Activated CD4-positive, CD25-positive, alpha-beta regulatory T cell treated with anti-CD3 and anti-CD28 coated beads, Interleukin-2, amount 50 U/mL, for 16 hours (primary cell): ENCODE results near the gene SERPINB1.
"Not testable (repeated sequence)": the region's sequence is repeated elsewhere in the genome, so short reads cannot be mapped to it uniquely, and the experiment has no call there.

Source experiments
- DNase-seq: peaks from one replicate; pipeline ENCODE4 v3.0.0-alpha.2; 2020; ENCODE audit warnings: low read depth, low spot score

SERPINB1 gene

DNA sequence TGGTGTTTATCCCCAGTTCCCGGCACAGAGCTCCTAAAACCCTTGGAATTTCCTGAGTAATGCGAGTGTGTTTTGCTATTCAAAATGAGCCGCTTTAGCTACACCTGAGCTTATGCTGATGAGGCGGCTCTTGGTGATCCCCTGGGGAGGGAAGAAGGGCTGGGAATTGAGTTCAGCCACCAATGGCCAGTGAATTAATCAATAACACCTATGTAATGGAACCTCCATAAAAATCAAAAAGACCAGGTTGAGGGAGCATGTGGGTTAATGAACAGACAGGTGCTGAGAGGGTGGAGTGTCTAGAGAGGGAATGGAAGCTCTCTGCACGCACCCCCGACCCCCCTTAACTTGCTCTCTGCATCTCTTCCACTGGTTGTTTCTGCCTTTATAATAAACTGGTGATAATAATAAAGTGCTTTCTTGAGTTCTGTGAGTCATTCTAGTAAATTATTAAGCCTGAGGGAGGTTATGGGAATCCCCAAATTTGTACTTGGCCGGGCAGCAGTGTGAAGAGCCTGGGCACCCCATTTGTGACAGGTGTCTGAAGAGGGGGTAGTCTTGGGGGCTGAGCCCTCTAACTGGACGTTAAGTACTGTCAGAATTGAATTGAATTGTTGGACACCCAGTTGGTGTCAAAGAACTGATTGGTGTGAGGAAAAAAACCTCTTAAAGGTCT is 24.6 kb upstream of the SERPINB1 start:
- DNase-seq, result no peak

GRCh38 chr6:2865694-2866151 is 24.1 kb upstream of the SERPINB1 start:
- DNase-seq, result no peak

- DNase-seq, result no peak
Observed at GRCh38 chr6:2865270-2865669, 23.6 kb upstream of the SERPINB1 start.

- no peak for DNase-seq
Observed at GRCh38 chr6:2863901-2864300, 22.2 kb upstream of the SERPINB1 start.

GRCh38 chr6:2862712-2863181 is 21.1 kb upstream of the SERPINB1 start:
- DNase-seq, result no peak

DNA sequence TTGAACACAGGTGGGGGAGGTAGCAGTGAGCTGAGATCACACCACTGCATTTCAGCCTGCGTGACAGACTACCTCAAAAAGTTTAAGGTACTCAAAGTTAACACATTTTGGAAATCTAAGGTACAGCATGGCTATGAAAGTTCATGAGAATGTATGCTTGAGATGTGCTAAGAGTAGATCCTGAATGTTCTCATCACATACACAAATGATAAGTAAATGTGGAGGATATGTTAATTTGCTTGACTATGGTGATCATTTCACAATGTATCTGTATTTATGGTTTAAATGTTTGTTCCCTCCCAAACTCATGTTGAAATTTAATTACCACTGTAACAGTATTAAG is 20.1 kb upstream of the SERPINB1 start:
- DNase-seq, result no peak

DNA sequence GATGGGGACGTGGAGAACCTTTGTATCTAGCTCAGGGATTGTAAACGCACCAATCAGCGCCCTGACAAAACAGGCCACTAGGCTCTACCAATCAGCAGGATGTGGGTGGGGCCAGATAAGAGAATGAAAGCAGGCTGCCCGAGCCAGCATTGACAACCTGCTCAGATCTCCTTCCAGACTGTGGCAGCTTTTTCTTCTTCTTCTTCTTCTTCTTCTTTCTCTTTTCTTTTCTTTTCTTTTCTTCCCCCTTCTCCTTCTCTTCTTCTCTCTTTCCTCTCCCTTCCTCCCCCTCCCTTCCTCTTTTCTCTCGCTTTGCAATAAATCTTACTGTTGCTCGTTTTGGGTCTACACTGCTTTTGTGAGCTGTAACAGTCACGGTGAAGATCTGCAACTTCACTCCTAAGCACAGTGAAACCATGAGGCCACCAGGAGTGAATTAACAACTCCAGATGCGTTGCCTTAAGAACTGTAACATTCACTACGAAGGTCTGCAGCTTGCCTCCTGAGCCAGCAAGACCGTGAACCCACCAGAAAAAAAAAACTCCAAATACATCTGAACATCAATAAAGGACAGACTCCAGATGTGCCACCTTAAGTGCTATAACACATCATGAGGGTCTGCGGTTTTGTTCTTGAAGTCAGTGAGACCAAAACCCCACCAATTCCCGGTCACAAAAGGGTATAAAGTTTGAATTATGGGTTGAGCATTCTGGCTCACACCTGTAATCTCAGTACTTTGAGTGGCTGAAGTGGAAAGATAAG is 19.6 kb upstream of the SERPINB1 start:
- no peak for DNase-seq

- DNase-seq, result not testable (repeated sequence)
Observed at GRCh38 chr6:2860706-2861059, 19.0 kb upstream of the SERPINB1 start.

GRCh38 chr6:2859798-2860705 is 18.4 kb upstream of the SERPINB1 start:
- not testable (repeated sequence) for DNase-seq

- DNase-seq, result no peak
Observed at GRCh38 chr6:2859185-2859700, 17.6 kb upstream of the SERPINB1 start.

DNA sequence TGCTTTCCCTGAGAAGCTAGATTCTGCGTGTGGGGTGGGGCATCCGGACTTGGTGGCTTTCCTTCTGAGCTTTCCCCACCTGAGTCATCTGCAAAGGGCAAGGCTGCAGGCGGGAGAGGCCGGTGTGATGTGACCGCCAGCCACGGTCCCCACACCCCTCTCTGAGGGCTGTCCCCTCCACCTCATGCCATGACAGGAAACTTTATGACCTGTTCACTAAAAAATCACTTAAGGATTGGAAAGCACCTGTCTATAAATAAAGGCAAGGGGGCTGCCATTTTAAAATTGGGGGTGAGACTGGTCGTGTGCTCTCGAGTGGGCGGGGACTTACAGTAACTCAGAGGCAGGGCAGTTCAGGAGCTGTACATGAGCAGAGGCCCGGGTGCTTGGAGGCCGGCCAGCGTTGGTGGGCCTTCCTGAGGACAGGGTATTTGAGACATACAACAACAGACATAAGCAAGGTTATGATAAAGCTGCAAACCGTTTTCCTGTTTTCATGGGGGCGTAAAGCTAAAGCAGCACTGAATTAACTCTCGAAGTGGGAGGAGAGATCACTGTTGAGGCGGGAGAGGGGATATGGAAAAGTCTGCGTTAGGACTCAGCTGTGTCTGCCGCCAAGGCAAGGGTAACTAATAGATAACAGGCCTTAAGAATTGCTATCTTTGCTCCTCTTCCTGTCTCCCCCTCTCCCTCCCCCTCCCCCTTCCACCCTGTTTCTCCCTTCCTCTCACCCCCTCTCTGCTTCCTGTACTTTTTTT is 16.1 kb upstream of the SERPINB1 start:
- DNase-seq, result no peak

DNA sequence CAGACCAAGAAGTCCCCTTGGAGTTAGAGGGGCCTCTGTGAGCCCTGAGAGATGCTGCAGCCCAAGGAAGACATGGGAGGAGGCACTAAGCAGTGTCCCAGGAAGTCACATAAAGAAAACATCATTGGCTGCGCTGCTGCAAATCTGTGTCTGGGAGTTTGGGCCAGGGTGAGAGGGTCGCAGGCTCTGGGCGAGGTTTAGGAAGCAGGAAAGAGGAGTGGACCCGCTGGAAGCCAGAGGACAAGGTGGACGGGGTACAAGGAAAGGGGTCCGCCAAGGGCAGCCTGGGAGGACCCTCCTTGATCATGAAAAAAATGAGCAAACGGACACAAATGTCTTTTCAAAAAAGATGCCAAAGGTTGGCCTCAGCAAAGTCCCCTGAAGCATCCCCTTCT is 15.5 kb upstream of the SERPINB1 start:
- no peak for DNase-seq

GRCh38 chr6:2855061-2855519 is 13.4 kb upstream of the SERPINB1 start:
- no peak for DNase-seq

GRCh38 chr6:2854396-2854982 is 12.8 kb upstream of the SERPINB1 start:
- DNase-seq, result no peak

- peak; percentile 65 for DNase-seq
Observed at GRCh38 chr6:2853769-2854395, 12.2 kb upstream of the SERPINB1 start.

DNA sequence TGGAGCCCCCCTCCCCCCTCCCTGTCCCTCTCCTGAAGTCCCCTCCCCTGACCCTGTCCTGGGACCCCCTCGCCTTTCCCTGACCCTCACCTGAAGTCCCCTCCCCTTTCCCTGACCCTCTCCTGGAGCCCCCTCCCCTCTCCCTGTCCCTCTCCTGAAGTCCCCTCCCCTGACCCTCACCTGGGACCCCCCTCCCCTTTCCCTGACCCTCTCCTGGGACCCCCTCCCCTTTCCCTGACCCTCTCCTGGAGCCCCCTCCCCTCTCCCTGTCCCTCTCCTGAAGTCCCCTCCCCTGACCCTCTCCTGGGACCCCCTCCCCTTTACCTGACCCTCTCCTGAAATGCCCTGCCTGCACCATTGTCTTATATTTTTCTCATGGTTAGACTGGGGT is 11.7 kb upstream of the SERPINB1 start:
- not testable (repeated sequence) for DNase-seq

GRCh38 chr6:2852921-2853322 is 11.3 kb upstream of the SERPINB1 start:
- no peak for DNase-seq

GRCh38 chr6:2852514-2852855 is 10.8 kb upstream of the SERPINB1 start:
- DNase-seq, result no peak

- DNase-seq, result no peak
Observed at GRCh38 chr6:2851727-2852513, 10.3 kb upstream of the SERPINB1 start.
